B cell (primary cell): ENCODE measurements around the gene WNT9B. TPM values are rescaled to one million over a fixed set of nuclear protein-coding genes. Genes with fewer than 3 reads are reported as not detected.

ENCODE experiments used
- ATAC-seq: fragments of 200-7000 bp; cut with Tn5 transposase; one replicate; pipeline ENCODE4 v1.10.0; 2021; ENCODE audit warnings: low read depth, mild to moderate bottlenecking, moderate number of reproducible peaks, moderate library complexity
- CTCF ChIA-PET: fragments of 350-600 bp; sonication (Branson Sonifier 250); formaldehyde crosslinking; loops from one replicate; lab custom pipeline; 2021; ENCODE audit warnings: antibody characterized with exemption, inconsistent platforms; lab: Charles Lee
- POLR2A ChIA-PET: fragments of 350-600 bp; sonication (Branson Sonifier 250); formaldehyde crosslinking; loops from one replicate; lab custom pipeline; 2021; ENCODE audit warnings: antibody characterized with exemption; lab: Charles Lee
- DNase-seq: peaks from one replicate; pipeline ENCODE4 v3.0.0; 2013
- H2AFZ ChIP-seq: 2 replicates; pipeline ENCODE4 v1.6.1; 2012; ENCODE audit warnings: mild to moderate bottlenecking, low read depth, low read length; ENCODE audit not compliant: insufficient read depth, poor library complexity, severe bottlenecking
- H3K27ac ChIP-seq, 2 donors: 1 replicate in 1 of 2; 2 replicates in 1 of 2; pipeline ENCODE4 v1.5.1; 2012 to 2013; ENCODE audit warnings: low read length in 2 of 2, mild to moderate bottlenecking in 2 of 2, moderate library complexity in 1 of 2
- H3K27me3 ChIP-seq, 4 experiments: fragments of 200-600 bp in 1 of 4; sonication (generic) in 1 of 4; replicated peaks in 1 of 4; 1 replicate in 2 of 4; 2 replicates in 2 of 4; pipeline versions ENCODE4 v1.6.1 to v1.7.0; 2013 to 2016; ENCODE audit warnings: low read length in 3 of 4, mild to moderate bottlenecking in 2 of 4, mixed read lengths in 1 of 4, moderate library complexity in 1 of 4; ENCODE audit not compliant: insufficient read depth in 4 of 4, control insufficient read depth in 3 of 4; ENCODE audit errors: control extremely low read depth in 1 of 4
- H3K36me3 ChIP-seq, 2 experiments: replicated peaks in 1 of 2; 1 replicate in 1 of 2; 2 replicates in 1 of 2; pipeline versions ENCODE4 v1.6.1 to v1.7.1; 2013; ENCODE audit warnings: low read length in 1 of 2; ENCODE audit not compliant: insufficient read depth in 2 of 2, control insufficient read depth in 1 of 2; ENCODE audit errors: control extremely low read depth in 1 of 2, extremely low read depth in 1 of 2
- H3K4me1 ChIP-seq, 2 donors: fragments of 200-600 bp in 1 of 2; sonication (generic) in 1 of 2; 1 replicate in 1 of 2; 2 replicates in 1 of 2; pipeline versions ENCODE4 v1.5.1 to v1.6.1; 2013 to 2017; ENCODE audit warnings: low read length in 2 of 2; ENCODE audit not compliant: control insufficient read depth in 2 of 2, insufficient read depth in 2 of 2
- H3K4me2 ChIP-seq: replicated peaks from 2 replicates; pipeline ENCODE3; 2012; ENCODE audit warnings: mild to moderate bottlenecking, low read depth, low read length; ENCODE audit not compliant: poor library complexity, severe bottlenecking
- H3K4me3 ChIP-seq, 5 experiments: fragments of 200-600 bp in 1 of 5; sonication (generic) in 1 of 5; 1 replicate in 3 of 5; 2 replicates in 2 of 5; pipeline versions ENCODE4 v1.5.1 to v1.7.0; 2011 to 2016; ENCODE audit warnings: low read length in 4 of 5, mild to moderate bottlenecking in 4 of 5, low read depth in 2 of 5, control low read depth in 1 of 5, moderate library complexity in 1 of 5; ENCODE audit not compliant: insufficient read depth in 1 of 5; ENCODE audit errors: control extremely low read depth in 1 of 5, extremely low read depth in 1 of 5
- H3K79me2 ChIP-seq: fragments of 200-600 bp; sonication (generic); one replicate; pipeline ENCODE4 v1.6.0; 2016; ENCODE audit warnings: low read length; ENCODE audit not compliant: control insufficient read depth, insufficient read depth
- H3K9ac ChIP-seq: fragments of 200-600 bp; sonication (generic); 2 replicates; pipeline ENCODE4 v1.6.1; 2017; ENCODE audit warnings: mild to moderate bottlenecking, low read length, moderate library complexity
- H3K9me3 ChIP-seq, 3 donors: one replicate each; pipeline versions ENCODE4 v1.6.1 to v1.7.1; 2013; ENCODE audit warnings: low read length in 2 of 3; ENCODE audit not compliant: control insufficient read depth in 2 of 3, insufficient read depth in 1 of 3; ENCODE audit errors: control extremely low read depth in 1 of 3
- H4K20me1 ChIP-seq: 2 replicates; pipeline ENCODE4 v1.6.0; 2012; ENCODE audit warnings: mild to moderate bottlenecking, low read length; ENCODE audit not compliant: insufficient read depth, control insufficient read depth, poor library complexity, severe bottlenecking
- H3K27ac Mint-ChIP-seq: one replicate; pipeline ENCODE4 v1.8.0; 2021; ENCODE audit warnings: mixed read lengths
- H3K27me3 Mint-ChIP-seq: one replicate; pipeline ENCODE4 v1.8.0; 2021; ENCODE audit warnings: mixed read lengths
- H3K4me1 Mint-ChIP-seq: one replicate; pipeline ENCODE4 v1.8.0; 2021; ENCODE audit warnings: mixed read lengths
- H3K4me3 Mint-ChIP-seq: one replicate; pipeline ENCODE4 v1.8.0; 2021; ENCODE audit warnings: mixed read lengths
- H3K9me3 Mint-ChIP-seq: one replicate; pipeline ENCODE4 v1.8.0; 2022; ENCODE audit warnings: mixed read lengths; ENCODE audit not compliant: insufficient read depth
- CTCF ChIP-seq: fragments of 200-600 bp; IDR thresholded peaks from one replicate; pipeline ENCODE4 v1.8.0; 2022; ENCODE audit warnings: antibody characterized with exemption, mild to moderate bottlenecking
- EZH2 ChIP-seq: IDR thresholded peaks from 2 replicates; pipeline ENCODE4 v1.6.1; 2012; ENCODE audit warnings: borderline replicate concordance, low read depth, mild to moderate bottlenecking, moderate library complexity, low read length; ENCODE audit not compliant: insufficient read depth, poor library complexity, severe bottlenecking
- WGBS: methylation state at CpG from one replicate; pipeline ENCODE4 v1.1.5; 2013; ENCODE audit warnings: missing lambda C conversion rate; ENCODE audit not compliant: insufficient coverage; 5-methylcytosine and 5-hydroxymethylcytosine counted together
- intact Hi-C: fragments of 100-400 bp; cut with micrococcal nuclease; formaldehyde crosslinking; loops from one replicate; pipeline ENCODE4 v1.10.0; 2022
- polyA plus RNA-seq: library from polyadenylated mRNA; depleted of rRNA; stranded (reverse); fragments of >200 nt; gene quantifications from 2 replicates; pipeline ENCODE4 v1.2.3, GENCODE V29; 2012
- total RNA-seq, 2 donors: library from RNA; stranded (reverse); fragments of 120-200 nt in 1 of 2; gene quantifications; 1 replicate in 1 of 2; 2 replicates in 1 of 2; pipeline versions ENCODE4 v1.2.3 to v1.2.4, GENCODE V29; 2013 to 2022

The WNT9B gene
- total and polyA plus RNA-seq, 2 donors (not counting 1 experiment from before 2014, with no cell fraction given): not detected

GRCh38 chr17:46878055-46878454 is 26.7 kb downstream of the WNT9B start:
- Histone ChIP-seq H3K36me3 (no peaks in the 10 kb centered on the region), H3K79me2 (no peaks in the 10 kb centered on the region), H3K4me3 (no peak overlapping the region), H3K9me3 (no peaks in the 10 kb centered on the region), H4K20me1 (no peaks in the 10 kb centered on the region), H3K4me2 (no peak overlapping the region), H3K27me3 (no peaks in the 10 kb centered on the region), H2AFZ (no peak overlapping the region), H3K4me1 (no peaks in the 10 kb centered on the region), H3K9ac (no peak overlapping the region), H3K27ac (no peak overlapping the region)
- no peak for ATAC-seq
- Mint-ChIP-seq H3K9me3 (no peaks in the 10 kb centered on the region), H3K4me3 (no peak overlapping the region), H3K4me1 (no peaks in the 10 kb centered on the region), H3K27me3 (no peaks in the 10 kb centered on the region), H3K27ac (no peak overlapping the region)
- ChIA-PET CTCF (no interaction called here), POLR2A (no interaction called here)
- intact Hi-C loops: no loop called here
- WGBS: 60% methylated on average over 6 of the region's 6 CpGs
- no peak for DNase-seq
- no peak for TF ChIP-seq CTCF

GRCh38 chr17:46879101-46879500 is 27.7 kb downstream of the WNT9B start:
- no peak for ATAC-seq
- H3K79me2 ChIP-seq: no peaks in the 10 kb centered on the region
- intact Hi-C loops: no loop called here
- 94% methylated on average over 4 of the region's 7 CpGs for WGBS
- H3K9me3 ChIP-seq: no peaks in the 10 kb centered on the region
- Mint-ChIP-seq H3K4me1 (no peaks in the 10 kb centered on the region), H3K4me3 (no peak overlapping the region), H3K27me3 (no peaks in the 10 kb centered on the region), H3K9me3 (no peaks in the 10 kb centered on the region), H3K27ac (no peak overlapping the region)
- H3K36me3 ChIP-seq: no peaks in the 10 kb centered on the region
- POLR2A ChIA-PET: no interaction called here
- no peak overlapping the region for H3K4me3 ChIP-seq
- no peak overlapping the region for H2AFZ ChIP-seq
- no peak overlapping the region for H3K27ac ChIP-seq
- DNase-seq: no peak
- H3K9ac ChIP-seq: no peak overlapping the region
- CTCF ChIA-PET: no interaction called here
- H3K4me2 ChIP-seq: no peak overlapping the region
- H4K20me1 ChIP-seq: no peaks in the 10 kb centered on the region
- no peaks in the 10 kb centered on the region for H3K4me1 ChIP-seq
- H3K27me3 ChIP-seq: peaks cover 0 to 5% (median 0%) of the 10 kb centered on the region in 4 experiments
- no peak for TF ChIP-seq EZH2
- TF ChIP-seq CTCF: no peak
